Muscle layer of duodenum (tissue), 2 donors: Measurements from ENCODE around the gene DLGAP5.

Experiments
- H3K27ac ChIP-seq: one replicate; pipeline ENCODE4 v1.7.0; 2013; ENCODE audit warnings: mild to moderate bottlenecking, low read length
- H3K27me3 ChIP-seq: one replicate; pipeline ENCODE4 v1.7.0; 2013; ENCODE audit warnings: low read depth, mild to moderate bottlenecking, control low read depth, low read length
- H3K36me3 ChIP-seq, 2 donors: one replicate each; pipeline ENCODE4 v1.7.0; 2013; ENCODE audit warnings: low read length in 2 of 2, control low read depth in 1 of 2, mild to moderate bottlenecking in 1 of 2; ENCODE audit not compliant: insufficient read depth in 2 of 2, control insufficient read depth in 1 of 2
- H3K4me1 ChIP-seq, 2 donors: one replicate each; pipeline ENCODE4 v1.7.0; 2013; ENCODE audit warnings: low read length in 2 of 2, mild to moderate bottlenecking in 2 of 2, control low read depth in 1 of 2, moderate library complexity in 1 of 2; ENCODE audit not compliant: insufficient read depth in 2 of 2, control insufficient read depth in 1 of 2
- H3K4me3 ChIP-seq, 2 donors: one replicate each; pipeline ENCODE4 v1.7.0; 2013; ENCODE audit warnings: low read length in 2 of 2, low read depth in 1 of 2, mild to moderate bottlenecking in 1 of 2
- H3K9me3 ChIP-seq, 2 donors: one replicate each; pipeline ENCODE4 v1.7.0; 2013; ENCODE audit warnings: low read length in 2 of 2, control low read depth in 1 of 2, mild to moderate bottlenecking in 1 of 2; ENCODE audit not compliant: control insufficient read depth in 1 of 2
- donor health status: healthy.

DLGAP5 gene

DNA sequence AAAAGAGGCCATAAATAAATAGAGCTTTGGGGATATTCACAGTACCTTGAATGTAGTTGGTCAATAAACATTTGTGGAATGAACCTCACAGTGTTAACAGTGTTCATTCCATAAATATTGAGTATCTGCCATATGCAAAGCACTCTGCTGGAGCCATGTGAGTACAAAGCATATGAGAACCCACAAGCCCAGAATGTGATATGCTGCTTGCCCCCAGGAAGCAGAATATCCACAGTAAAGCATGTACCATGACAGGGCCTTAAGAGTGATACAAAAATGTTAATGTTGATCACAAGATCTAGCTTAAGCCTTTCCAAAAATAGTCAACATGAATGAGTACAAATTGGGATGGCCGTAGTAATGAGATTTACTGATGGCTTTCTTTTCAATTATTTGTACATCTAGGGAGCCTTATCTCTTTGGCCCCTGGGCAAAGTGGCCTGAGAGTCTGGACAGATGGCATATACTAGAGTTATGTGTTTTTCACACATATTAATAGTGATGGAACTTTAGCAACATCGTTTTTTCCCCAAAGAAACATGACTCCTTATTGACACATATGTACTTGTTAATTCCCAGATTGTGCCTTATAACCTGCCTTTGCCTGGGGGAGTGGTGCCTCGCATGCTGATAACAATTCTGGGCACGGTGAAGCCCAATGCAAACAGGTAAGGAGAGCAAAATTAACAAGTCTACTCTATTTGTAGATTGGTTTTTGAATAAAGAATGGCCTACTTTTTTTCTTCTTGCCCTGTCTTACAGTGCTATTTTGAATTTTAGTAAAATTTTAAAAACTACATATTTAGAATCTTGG, 51.5 kb downstream of the DLGAP5 start:
- Histone ChIP-seq H3K27ac (no peak overlapping the region), H3K27me3 (no peaks in the 10 kb centered on the region)

DNA sequence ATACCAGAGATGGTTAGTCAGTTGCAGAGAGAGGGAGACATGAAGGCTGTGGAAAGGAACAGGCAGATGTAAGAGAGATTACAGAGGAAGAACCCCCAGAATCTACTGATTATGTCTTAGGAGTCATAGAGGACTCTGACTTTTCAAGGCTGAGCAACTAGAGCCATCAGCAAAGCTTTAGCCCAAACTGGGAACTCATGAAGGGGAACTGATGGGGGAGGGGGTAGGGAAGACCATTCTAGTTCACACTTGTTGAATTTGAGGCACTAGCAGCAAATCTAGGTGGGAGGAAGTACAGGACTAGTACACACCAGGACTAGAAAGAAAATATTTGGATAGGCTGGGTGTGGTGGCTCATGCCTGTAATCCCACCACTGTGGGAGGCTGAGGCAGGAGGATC, 52.2 kb downstream of the DLGAP5 start:
- Histone ChIP-seq H3K4me3 (no peak overlapping the region), H3K9me3 (no peaks in the 10 kb centered on the region), H3K4me1 (peaks cover 6 to 30% of the 10 kb centered on the region in 2 donors), H3K27ac (no peak overlapping the region), H3K36me3 (peaks cover 51 to 53% of the 10 kb centered on the region in 2 donors), H3K27me3 (no peaks in the 10 kb centered on the region)

More for the DNA sequence above, 51.5 kb downstream of the DLGAP5 start:
- peaks cover 57 to 59% of the 10 kb centered on the region in 2 donors for H3K36me3 ChIP-seq
- no peak overlapping the region for H3K4me3 ChIP-seq
- peaks cover 6 to 30% of the 10 kb centered on the region in 2 donors for H3K4me1 ChIP-seq
- no peaks in the 10 kb centered on the region for H3K9me3 ChIP-seq

DNA sequence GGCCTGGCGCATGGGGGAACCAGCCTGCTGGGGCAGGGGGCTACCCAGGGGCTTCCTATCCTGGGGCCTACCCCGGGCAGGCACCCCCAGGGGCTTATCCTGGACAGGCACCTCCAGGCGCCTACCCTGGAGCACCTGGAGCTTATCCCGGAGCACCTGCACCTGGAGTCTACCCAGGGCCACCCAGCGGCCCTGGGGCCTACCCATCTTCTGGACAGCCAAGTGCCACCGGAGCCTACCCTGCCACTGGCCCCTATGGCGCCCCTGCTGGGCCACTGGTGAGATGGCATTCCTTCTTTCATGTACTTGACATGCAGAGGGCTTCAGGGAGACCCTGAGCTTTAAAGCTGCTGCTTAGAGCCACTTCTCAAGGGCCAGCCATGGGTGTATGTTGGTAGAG, 53.3 kb downstream of the DLGAP5 start:
- H3K27me3 ChIP-seq: no peaks in the 10 kb centered on the region
- H3K27ac ChIP-seq: peak overlapping the region; percentile 59
- no peak overlapping the region for H3K4me3 ChIP-seq
- peaks cover 41 to 45% of the 10 kb centered on the region in 2 donors for H3K36me3 ChIP-seq
- peaks cover 6 to 39% of the 10 kb centered on the region in 2 donors for H3K4me1 ChIP-seq
- no peaks in the 10 kb centered on the region for H3K9me3 ChIP-seq

DNA sequence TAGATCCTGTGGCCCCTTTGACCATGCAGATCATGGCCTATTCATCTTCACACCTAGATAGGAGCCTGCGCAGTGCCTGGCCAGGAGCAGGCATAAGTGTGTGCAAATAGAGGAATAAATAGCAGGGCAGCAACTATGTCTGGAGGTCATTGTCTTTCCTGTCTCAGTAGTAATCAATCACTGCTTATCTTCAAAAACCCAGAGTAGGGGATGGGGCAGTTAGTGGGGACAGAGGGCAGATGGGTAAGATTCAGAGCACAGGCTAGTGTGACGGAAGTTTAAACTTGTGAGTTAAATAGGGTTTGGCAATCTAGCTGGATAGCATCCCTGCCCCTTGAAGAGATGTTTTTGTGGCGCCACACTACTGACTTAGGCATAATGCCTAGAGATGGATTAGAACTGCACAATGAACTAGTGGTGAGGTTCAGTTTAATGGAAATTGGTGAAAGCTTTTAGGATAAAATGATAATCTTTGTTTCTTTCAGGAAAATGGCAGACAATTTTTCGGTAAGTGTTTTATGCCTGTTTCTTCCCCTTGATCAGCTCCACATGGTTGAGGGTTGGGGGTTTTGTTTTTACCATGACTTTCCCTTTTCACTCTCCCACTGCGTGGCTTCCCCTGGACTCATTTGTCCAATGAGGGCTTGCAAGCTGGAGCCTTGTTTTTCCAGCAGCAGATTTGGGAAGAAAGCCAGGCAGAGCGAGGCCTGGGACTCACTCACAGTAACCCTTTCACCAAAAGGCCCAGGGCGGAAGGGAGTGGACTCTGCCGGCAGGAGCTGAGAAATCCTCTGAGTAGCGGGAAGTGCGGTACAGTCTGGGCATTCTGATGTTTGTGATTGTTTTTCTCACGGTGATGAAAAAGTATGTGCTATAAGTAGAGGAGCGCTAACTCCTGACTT, 54.2 kb downstream of the DLGAP5 start:
- H3K36me3 ChIP-seq: peaks cover 38 to 43% of the 10 kb centered on the region in 2 donors
- H3K4me3 ChIP-seq: peak overlapping the region; percentile 37 to 38
- H3K9me3 ChIP-seq: no peaks in the 10 kb centered on the region
- peaks cover 6 to 48% of the 10 kb centered on the region in 2 donors for H3K4me1 ChIP-seq
- no peaks in the 10 kb centered on the region for H3K27me3 ChIP-seq
- H3K27ac ChIP-seq: peak overlapping the region; percentile 59

DNA sequence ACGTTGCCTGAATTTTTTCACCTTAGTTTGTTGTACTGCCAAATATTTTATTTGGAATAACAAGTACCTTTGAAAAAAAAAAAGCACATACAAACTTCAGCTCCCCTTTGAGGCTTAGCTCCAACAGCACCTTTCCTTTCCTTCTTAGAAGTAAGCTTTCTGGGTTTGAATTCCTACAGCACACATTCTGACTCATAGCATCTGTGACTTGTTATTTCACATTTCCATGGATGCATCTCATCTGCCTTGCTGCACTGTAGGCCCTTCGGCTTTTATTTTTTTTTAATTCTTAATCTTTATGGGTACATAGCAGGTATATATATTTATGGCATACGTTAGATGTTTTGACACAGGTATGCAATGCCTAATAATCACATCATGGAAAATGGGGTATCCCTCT, 55.1 kb downstream of the DLGAP5 start:
- Histone ChIP-seq H3K27me3 (no peaks in the 10 kb centered on the region), H3K4me3 (no peak overlapping the region), H3K4me1 (peaks cover 6 to 49% of the 10 kb centered on the region in 2 donors)

DNA sequence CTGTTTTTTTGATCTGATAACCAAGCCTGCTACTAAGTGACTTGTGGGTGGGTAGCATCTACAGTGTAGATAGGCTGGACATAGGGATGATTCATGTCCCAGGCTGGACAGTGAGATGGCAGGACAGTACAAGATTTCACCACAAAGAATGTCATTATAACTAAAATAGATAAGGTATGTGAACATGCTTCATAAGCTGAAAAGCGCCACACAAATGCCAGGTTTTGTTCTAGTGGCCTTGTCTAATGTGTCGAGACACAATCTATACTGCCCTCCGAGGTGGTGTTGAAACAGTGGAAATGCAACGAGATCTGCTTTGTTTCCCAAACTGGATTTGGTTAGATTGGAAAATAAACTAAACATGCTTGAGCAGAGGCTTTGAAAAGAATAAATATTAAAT, 58.0 kb downstream of the DLGAP5 start:
- H3K27ac ChIP-seq: no peak overlapping the region
- H3K36me3 ChIP-seq: peaks cover 3 to 6% of the 10 kb centered on the region in 2 donors
- no peaks in the 10 kb centered on the region for H3K27me3 ChIP-seq
- no peak overlapping the region for H3K4me3 ChIP-seq
- H3K9me3 ChIP-seq: no peaks in the 10 kb centered on the region
- peaks cover 6 to 60% of the 10 kb centered on the region in 2 donors for H3K4me1 ChIP-seq

More for the DNA sequence above, 55.1 kb downstream of the DLGAP5 start:
- Histone ChIP-seq H3K36me3 (peaks cover 29 to 34% of the 10 kb centered on the region in 2 donors), H3K9me3 (no peaks in the 10 kb centered on the region), H3K27ac (peak overlapping the region; percentile 2)

DNA sequence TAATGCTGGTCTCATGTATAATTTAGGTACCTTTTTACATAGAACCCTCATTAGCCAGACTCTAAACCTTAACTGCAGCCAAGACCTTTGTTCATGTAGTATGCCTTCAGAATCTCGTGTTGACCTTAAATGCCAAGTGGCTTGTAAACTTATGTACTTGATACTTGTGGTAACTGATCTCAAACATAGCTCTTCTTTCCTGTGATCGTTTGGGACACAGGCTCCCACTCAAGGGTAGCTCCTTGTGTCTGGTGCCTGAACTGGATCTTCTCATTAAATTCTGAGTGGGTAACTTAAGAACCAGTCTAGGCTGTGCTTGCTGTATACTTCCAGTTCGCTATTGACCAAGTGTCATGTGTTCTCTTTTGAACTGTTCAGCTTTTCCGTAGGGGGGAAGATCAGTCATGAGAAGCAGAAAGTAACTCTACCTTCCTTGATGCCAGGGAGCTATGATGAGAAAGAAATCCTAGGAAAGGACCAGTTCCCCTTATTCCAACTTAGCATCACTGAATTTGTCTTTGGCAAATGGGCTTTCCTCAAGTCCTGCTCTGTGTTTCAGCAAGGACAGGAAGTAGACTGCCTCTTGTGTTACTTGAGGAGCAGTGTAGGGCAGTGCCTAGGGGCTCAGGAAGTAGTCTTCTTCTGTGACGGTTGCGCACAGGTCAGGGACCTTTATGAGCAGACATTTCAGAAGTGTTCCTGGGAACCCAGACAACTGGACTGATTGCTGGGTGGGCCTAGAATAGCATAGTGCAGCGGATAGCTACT, 59.8 kb downstream of the DLGAP5 start:
- Histone ChIP-seq H3K4me3 (peak overlapping the region; percentile 47 to 83), H3K27ac (peak overlapping the region; percentile 47)

DNA sequence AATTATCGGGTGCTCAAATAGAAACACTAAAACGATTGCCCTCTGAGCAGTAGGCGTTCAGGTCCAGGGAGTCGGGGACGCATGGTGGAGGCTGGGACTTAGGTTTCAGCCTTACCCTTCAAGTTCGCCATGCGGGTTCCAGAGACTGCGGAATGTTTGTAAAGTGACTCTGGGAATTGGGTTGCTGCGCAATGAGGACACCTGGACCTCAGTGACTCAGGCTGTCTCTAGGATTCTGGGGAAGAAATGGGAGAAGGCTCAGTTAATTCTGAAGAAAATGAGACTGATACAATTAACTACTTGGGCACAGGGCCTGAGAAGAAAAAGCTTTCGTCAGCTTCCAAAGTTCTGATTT, 61.2 kb downstream of the DLGAP5 start:
- H3K36me3 ChIP-seq: peaks cover 2 to 3% of the 10 kb centered on the region in 2 donors
- H3K4me1 ChIP-seq: peaks cover 8 to 32% of the 10 kb centered on the region in 2 donors
- H3K27ac ChIP-seq: peak overlapping the region; percentile 92
- no peaks in the 10 kb centered on the region for H3K27me3 ChIP-seq
- H3K9me3 ChIP-seq: no peaks in the 10 kb centered on the region
- peak overlapping the region; percentile 83 to 91 for H3K4me3 ChIP-seq

More for the DNA sequence above, 59.8 kb downstream of the DLGAP5 start:
- peaks cover 6 to 46% of the 10 kb centered on the region in 2 donors for H3K4me1 ChIP-seq
- no peaks in the 10 kb centered on the region for H3K27me3 ChIP-seq
- no peaks in the 10 kb centered on the region for H3K9me3 ChIP-seq
- H3K36me3 ChIP-seq: peaks cover 2 to 3% of the 10 kb centered on the region in 2 donors

DNA sequence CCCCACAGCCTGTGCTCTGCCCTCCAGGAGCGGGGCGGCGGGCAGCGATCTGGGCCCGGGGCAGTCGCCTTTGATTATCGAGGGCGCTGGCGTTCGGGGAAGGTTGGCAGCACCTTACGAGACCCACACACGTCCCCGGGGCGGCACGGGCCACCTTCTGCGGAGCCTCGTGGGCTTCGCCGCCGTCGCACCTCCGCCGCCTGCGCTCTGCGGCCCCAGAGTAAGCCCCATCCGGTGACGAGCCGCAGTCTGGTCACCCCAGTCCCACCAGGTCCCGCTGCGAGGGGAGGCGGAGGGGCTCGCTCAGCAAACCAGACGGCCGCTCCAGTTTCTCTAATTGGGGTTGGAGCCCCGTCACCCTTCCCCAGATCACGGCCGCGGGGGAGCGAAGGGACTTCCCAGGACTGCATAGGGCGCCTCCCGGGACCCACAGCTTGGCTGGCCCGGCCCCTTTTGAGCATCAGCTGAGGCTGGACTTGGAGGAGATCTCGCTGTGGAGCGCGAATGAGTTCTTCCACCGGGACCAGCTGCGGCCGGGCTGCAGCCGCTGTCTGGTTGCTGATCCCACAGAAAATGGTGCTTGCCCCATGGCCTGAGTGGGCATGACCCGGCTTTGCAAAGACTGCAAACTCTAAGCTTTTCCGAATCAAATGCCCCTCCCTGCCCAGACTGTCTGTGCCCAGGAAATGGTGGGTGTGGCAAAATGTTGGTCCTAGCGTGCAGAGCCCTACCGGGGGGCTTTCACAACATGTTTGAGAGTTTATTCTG, 61.8 kb downstream of the DLGAP5 start:
- Histone ChIP-seq H3K27ac (peak overlapping the region; percentile 92), H3K4me3 (peak overlapping the region; percentile 83 to 91), H3K27me3 (no peaks in the 10 kb centered on the region), H3K9me3 (no peaks in the 10 kb centered on the region), H3K36me3 (peaks cover 2 to 3% of the 10 kb centered on the region in 2 donors), H3K4me1 (peaks cover 8 to 31% of the 10 kb centered on the region in 2 donors)

DNA sequence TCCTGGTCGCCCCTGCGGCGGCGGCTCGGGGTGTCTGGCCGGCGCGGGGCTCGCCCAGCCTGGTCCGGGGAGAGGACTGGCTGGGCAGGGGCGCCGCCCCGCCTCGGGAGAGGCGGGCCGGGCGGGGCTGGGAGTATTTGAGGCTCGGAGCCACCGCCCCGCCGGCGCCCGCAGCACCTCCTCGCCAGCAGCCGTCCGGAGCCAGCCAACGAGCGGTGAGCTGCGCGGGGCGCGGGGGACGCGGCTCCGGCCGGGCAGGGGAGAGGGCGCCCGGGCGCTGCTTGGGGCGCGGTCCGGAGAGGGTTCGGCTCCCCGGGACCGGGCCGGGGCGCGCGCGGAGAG, 62.3 kb downstream of the DLGAP5 start, which contains the start of gene LGALS3:
Gene LGALS3, plus strand, starts transcription at position 167 of the 342 bp plus-strand sequence. CDS start 8,122 bp downstream, outside the sequence.
- Histone ChIP-seq H3K27ac (peak within 1 kb of the TSS; percentile 92), H3K9me3 (no peaks in the 10 kb centered on the region), H3K4me1 (peaks cover 8 to 31% of the 10 kb centered on the region in 2 donors), H3K4me3 (peak within 1 kb of the TSS; percentile 83 to 91), H3K36me3 (peaks cover 2 to 3% of the 10 kb centered on the region in 2 donors), H3K27me3 (no peaks in the 10 kb centered on the region)
